IMR-90 (cell line): ENCODE results near the gene FUT6. TPM values are rescaled to one million over a fixed set of nuclear protein-coding genes. Genes with fewer than 3 reads are reported as not detected.
A peak's percentile ranks its signal among the peaks of the same experiment; 100 is the strongest.

Experiments used
- ATAC-seq: fragments of 200-7000 bp; cut with Tn5 transposase; 2 replicates; pipeline ENCODE4 v1.9.1; 2020; ENCODE audit warnings: low read depth, mild to moderate bottlenecking, moderate library complexity
- Bru-seq: library from RNA; stranded (reverse); fragments of 400-500 nt; gene quantifications from one replicate; lab custom pipeline; 2021; lab: Mats Ljungman, UMichigan
- BruChase-seq, 2 experiments: library from RNA; stranded (reverse); fragments of 400-500 nt; gene quantifications; one replicate each; lab custom pipeline; 2021; lab: Mats Ljungman, UMichigan
- BruUV-seq: library from RNA; stranded (reverse); fragments of 400-500 nt; replicated peaks from 2 replicates; lab custom pipeline; 2021; lab: Mats Ljungman, UMichigan
- CTCF ChIA-PET: fragments of 300-600 bp; formaldehyde crosslinking; extraction: SDS; loops from one replicate; lab custom pipeline; 2021; ENCODE audit warnings: antibody characterized with exemption; lab: Yijun Ruan, JAX
- POLR2A ChIA-PET: fragments of 300-600 bp; sonication (Branson Sonifier 250); formaldehyde crosslinking; loops from one replicate; lab custom pipeline; 2022; ENCODE audit warnings: antibody characterized with exemption; ENCODE audit not compliant: unreplicated experiment; lab: Charles Lee
- DNase-seq: peaks from one replicate; pipeline ENCODE4 v3.0.0; 2013
- H2AFZ ChIP-seq: replicated peaks from 2 replicates; pipeline ENCODE3; 2013; ENCODE audit warnings: low read length, mild to moderate bottlenecking; ENCODE audit not compliant: poor library complexity
- H2AK5ac ChIP-seq: 2 replicates; pipeline ENCODE4 v1.6.1; 2013; ENCODE audit warnings: low read depth, low read length, inconsistent platforms
- H2AK9ac ChIP-seq: replicated peaks from 2 replicates; pipeline ENCODE3; 2013; ENCODE audit warnings: mild to moderate bottlenecking, low read depth, low read length, moderate library complexity; ENCODE audit not compliant: poor library complexity
- H2BK120ac ChIP-seq: 2 replicates; pipeline ENCODE4 v1.6.1; 2013; ENCODE audit warnings: low read depth, low read length, inconsistent platforms
- H2BK15ac ChIP-seq: 3 replicates; pipeline ENCODE4 v1.6.1; 2013; ENCODE audit warnings: low read depth, low read length, inconsistent platforms
- H2BK20ac ChIP-seq: 2 replicates; pipeline ENCODE4 v1.6.1; 2013; ENCODE audit warnings: low read depth, mild to moderate bottlenecking, inconsistent platforms, low read length, moderate library complexity
- H2BK5ac ChIP-seq: 2 replicates; pipeline ENCODE4 v1.6.1; 2013; ENCODE audit warnings: mild to moderate bottlenecking, low read depth, low read length, inconsistent platforms; ENCODE audit not compliant: poor library complexity, severe bottlenecking
- H3K14ac ChIP-seq: replicated peaks from 2 replicates; pipeline ENCODE4 v1.6.1; 2013; ENCODE audit warnings: low read depth, low read length, inconsistent platforms
- H3K18ac ChIP-seq: 2 replicates; pipeline ENCODE4 v1.6.1; 2013; ENCODE audit warnings: low read depth, low read length, control low read depth
- H3K23ac ChIP-seq: 2 replicates; pipeline ENCODE4 v1.6.1; 2013; ENCODE audit warnings: low read depth, low read length, inconsistent platforms
- H3K27ac ChIP-seq: 2 replicates; pipeline ENCODE4 v1.5.1; 2013; ENCODE audit warnings: mild to moderate bottlenecking, control low read depth, low read length; ENCODE audit not compliant: insufficient read depth
- H3K27me3 ChIP-seq: 2 replicates; pipeline ENCODE4 v1.6.1; 2013; ENCODE audit warnings: low read length; ENCODE audit not compliant: control insufficient read depth, insufficient read depth
- H3K36me3 ChIP-seq: 2 replicates; pipeline ENCODE4 v1.6.1; 2013; ENCODE audit warnings: low read length, mixed read lengths; ENCODE audit not compliant: control insufficient read depth, insufficient read depth
- H3K4ac ChIP-seq: 2 replicates; pipeline ENCODE4 v1.6.1; 2013; ENCODE audit warnings: low read depth, low read length, inconsistent platforms
- H3K4me1 ChIP-seq: 2 replicates; pipeline ENCODE4 v1.6.1; 2013; ENCODE audit warnings: low read length, mixed read lengths; ENCODE audit not compliant: control insufficient read depth, insufficient read depth
- H3K4me2 ChIP-seq: 2 replicates; pipeline ENCODE4 v1.6.1; 2013; ENCODE audit warnings: low read depth, mild to moderate bottlenecking, control low read depth, low read length, moderate library complexity
- H3K4me3 ChIP-seq: 2 replicates; pipeline ENCODE4 v1.5.1; 2013; ENCODE audit warnings: low read depth, mild to moderate bottlenecking, control low read depth, low read length, moderate library complexity; ENCODE audit not compliant: insufficient read depth
- H3K56ac ChIP-seq: 2 replicates; pipeline ENCODE4 v1.6.1; 2013; ENCODE audit warnings: low read length, inconsistent platforms; ENCODE audit not compliant: insufficient read depth; ENCODE audit errors: extremely low read depth
- H3K79me1 ChIP-seq, 2 experiments: 2 replicates each; pipeline ENCODE4 v1.6.1; 2013; ENCODE audit warnings: low read length in 2 of 2, inconsistent platforms in 1 of 2, low read depth in 1 of 2
- H3K9ac ChIP-seq: 2 replicates; pipeline ENCODE4 v1.6.1; 2013; ENCODE audit warnings: low read depth, low read length, control low read depth
- H3K9me1 ChIP-seq: 2 replicates; pipeline ENCODE4 v1.6.1; 2013; ENCODE audit warnings: low read length, inconsistent platforms; ENCODE audit not compliant: insufficient read depth
- H3K9me3 ChIP-seq: 2 replicates; pipeline ENCODE4 v1.6.1; 2013; ENCODE audit warnings: low read length; ENCODE audit not compliant: control insufficient read depth, insufficient read depth
- H4K20me1 ChIP-seq: 2 replicates; pipeline ENCODE4 v1.6.1; 2013; ENCODE audit warnings: low read length, inconsistent platforms; ENCODE audit not compliant: insufficient read depth
- H4K5ac ChIP-seq: 2 replicates; pipeline ENCODE4 v1.6.1; 2013; ENCODE audit warnings: mild to moderate bottlenecking, low read depth, low read length, control low read depth
- H4K8ac ChIP-seq, 2 experiments: 2 replicates each; pipeline ENCODE4 v1.6.1; 2013; ENCODE audit warnings: low read depth in 2 of 2, low read length in 2 of 2, control low read depth in 1 of 2, inconsistent platforms in 1 of 2
- H4K91ac ChIP-seq: 2 replicates; pipeline ENCODE4 v1.6.1; 2013; ENCODE audit warnings: low read depth, low read length, inconsistent platforms; ENCODE audit not compliant: insufficient read depth
- BHLHE40 ChIP-seq: fragments of 150-350 bp; IDR thresholded peaks from 2 replicates; pipeline ENCODE4 v1.6.1; 2016; ENCODE audit warnings: mild to moderate bottlenecking, low read depth, low read length
- CEBPB ChIP-seq: IDR thresholded peaks from 2 replicates; pipeline ENCODE4 v1.6.1; 2012; ENCODE audit warnings: low read depth, low read length, improper control_type of control experiment
- MAZ ChIP-seq: IDR thresholded peaks from 2 replicates; pipeline ENCODE4 v1.6.1; 2012; ENCODE audit warnings: low read depth, mild to moderate bottlenecking, low read length, improper control_type of control experiment, moderate library complexity, borderline replicate concordance
- MXI1 ChIP-seq: IDR thresholded peaks from 2 replicates; pipeline ENCODE4 v1.6.1; 2012; ENCODE audit warnings: low read depth, mild to moderate bottlenecking, low read length, moderate library complexity, borderline replicate concordance
- POLR2A ChIP-seq: IDR thresholded peaks from 2 replicates; pipeline ENCODE4 v1.6.1; 2012; ENCODE audit warnings: mild to moderate bottlenecking, low read depth, low read length
- RCOR1 ChIP-seq: IDR thresholded peaks from 2 replicates; pipeline ENCODE4 v1.6.1; 2012; ENCODE audit warnings: mild to moderate bottlenecking, low read length, improper control_type of control experiment; ENCODE audit not compliant: insufficient replicate concordance
- RFX5 ChIP-seq: IDR thresholded peaks from 2 replicates; pipeline ENCODE4 v1.8.0; 2012; ENCODE audit warnings: low read depth, mild to moderate bottlenecking, low read length, moderate library complexity
- SMC3 ChIP-seq: fragments of 150-350 bp; IDR thresholded peaks from 2 replicates; pipeline ENCODE4 v1.6.1; 2016; ENCODE audit warnings: low read depth, mild to moderate bottlenecking, antibody characterized with exemption, low read length, moderate library complexity
- WGBS, 2 experiments: methylation state at CpG; one replicate each; pipeline versions ENCODE4 v1.1.5 to v1.1.7; 2013; ENCODE audit warnings: missing lambda C conversion rate in 2 of 2; ENCODE audit not compliant: insufficient read length in 1 of 2; ENCODE audit errors: extremely low coverage in 2 of 2; 5-methylcytosine and 5-hydroxymethylcytosine counted together
- dilution Hi-C: fragments of 300-500 bp; cut with HindIII; formaldehyde crosslinking; loops from one replicate; pipeline ENCODE4 v1.14.3; 2018; ENCODE audit warnings: low sequenced_read_pairs; ENCODE audit not compliant: unreplicated experiment
- in situ Hi-C: fragments of 300-500 bp; cut with MboI; formaldehyde crosslinking; loops from 3 replicates; pipeline ENCODE4 v1.14.3; 2019; ENCODE audit warnings: low sequenced_read_pairs, inconsistent platforms, mixed read lengths
- intact Hi-C: fragments of 100-400 bp; cut with micrococcal nuclease; formaldehyde crosslinking; loops from 2 replicates; pipeline ENCODE4 v1.10.0; 2022
- long read RNA-seq: library from polyadenylated mRNA; unstranded; transcript quantifications from one replicate; pipeline ENCODE4 v2.0.0, GENCODE V29; 2021; ENCODE audit not compliant: unreplicated experiment
- polyA plus RNA-seq, 3 experiments: library from polyadenylated mRNA; depleted of rRNA; stranded (reverse); fragments of >200 nt; gene quantifications; 2 replicates each; pipeline ENCODE4 v1.2.3, GENCODE V29; 2012; ENCODE audit warnings: low replicate concordance in 1 of 3
- total RNA-seq: library from RNA; depleted of rRNA; stranded (reverse); fragments of >200 nt; gene quantifications from 2 replicates; pipeline ENCODE4 v1.2.3, GENCODE V29; 2012; rRNA removed
- TF ChIP-seq, protein P1 (sequence below): fragments of 150-350 bp; IDR thresholded peaks from 2 replicates; pipeline ENCODE4 v1.6.1; 2017; ENCODE audit warnings: mild to moderate bottlenecking, antibody characterized with exemption, low read length, low read depth
- TF ChIP-seq, protein P2 (sequence below): fragments of 150-350 bp; IDR thresholded peaks from 2 replicates; pipeline ENCODE4 v1.6.1; 2016; ENCODE audit warnings: low read depth, mild to moderate bottlenecking, low read length, moderate library complexity, borderline replicate concordance

FUT6 gene, protein sequence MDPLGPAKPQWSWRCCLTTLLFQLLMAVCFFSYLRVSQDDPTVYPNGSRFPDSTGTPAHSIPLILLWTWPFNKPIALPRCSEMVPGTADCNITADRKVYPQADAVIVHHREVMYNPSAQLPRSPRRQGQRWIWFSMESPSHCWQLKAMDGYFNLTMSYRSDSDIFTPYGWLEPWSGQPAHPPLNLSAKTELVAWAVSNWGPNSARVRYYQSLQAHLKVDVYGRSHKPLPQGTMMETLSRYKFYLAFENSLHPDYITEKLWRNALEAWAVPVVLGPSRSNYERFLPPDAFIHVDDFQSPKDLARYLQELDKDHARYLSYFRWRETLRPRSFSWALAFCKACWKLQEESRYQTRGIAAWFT
- total RNA-seq (not detected in 2 replicates), polyA plus RNA-seq (2012; rRNA removed) (not detected in 2 replicates), Bru-seq, nascent RNA (percentile 8 among the genes with signal in this experiment), BruChase-seq, experiment 1, labeled RNA remaining after a 6-hour chase (percentile 12 among the genes with signal in this experiment), BruChase-seq, experiment 2, labeled RNA remaining after a 2-hour chase (not detected)
- not detected in 2 replicates for polyA plus RNA-seq (2012; cell fraction: cytosol; rRNA removed)
- not detected in 2 replicates for polyA plus RNA-seq (2012; cell fraction: nucleus; rRNA removed; ENCODE audit: low replicate concordance)
- long read RNA-seq = 0 reads

DNA sequence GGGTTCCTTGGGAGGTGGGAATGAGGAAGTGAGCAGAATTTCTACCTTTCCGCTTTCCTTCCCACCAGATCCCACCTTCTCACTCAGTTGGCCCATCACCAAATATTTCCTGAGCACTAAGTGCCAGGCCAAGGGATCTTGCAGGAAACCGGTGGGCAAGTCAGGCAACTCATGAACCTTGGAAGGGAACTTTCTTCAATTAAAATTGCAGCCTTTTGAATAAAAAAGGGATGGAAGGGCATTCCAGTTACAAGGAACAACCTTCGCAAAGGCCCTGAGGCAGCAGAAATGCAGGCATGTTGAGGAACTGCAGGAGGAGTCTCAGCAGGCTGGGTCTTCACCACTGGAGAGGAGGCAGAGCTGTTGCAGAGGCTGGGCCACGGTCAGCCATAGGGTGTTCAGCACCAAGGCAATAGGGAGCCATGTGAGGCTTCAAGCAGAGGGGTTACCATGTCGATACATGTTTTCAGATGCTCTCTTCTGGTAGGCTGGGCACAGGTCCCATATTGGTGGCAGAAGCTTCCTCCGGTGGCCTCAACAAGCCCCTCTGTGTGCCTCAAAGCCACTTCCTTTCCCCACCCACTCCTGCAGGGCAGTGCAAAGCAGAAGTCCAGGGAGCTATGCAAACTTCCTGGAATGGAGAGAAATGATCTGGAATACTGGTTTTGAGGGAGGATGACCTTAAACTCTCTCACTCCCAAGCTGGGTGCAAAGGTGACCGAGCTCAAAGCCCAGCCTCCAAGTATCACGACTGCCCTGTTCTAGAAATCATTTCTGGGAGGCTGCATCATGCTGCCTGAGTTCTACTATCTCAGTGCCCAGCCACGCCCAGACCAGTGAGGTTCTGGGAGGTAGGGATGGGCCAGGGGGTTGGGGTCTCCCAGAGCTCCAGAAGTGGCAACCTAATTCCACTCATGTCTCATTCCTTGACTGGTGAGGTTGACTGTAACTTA is at the start of gene FUT6:
Gene FUT6, minus strand, starts transcription at position 638 of the 953 bp plus-strand sequence. CDS start 7,135 bp downstream, outside the sequence.
- Histone ChIP-seq H3K56ac (no peak within 1 kb of the TSS), H3K27me3 (peaks cover 9% of the 10 kb centered on the region; the same call in 1 of the 2 replicates), H3K36me3 (no peaks in the 10 kb centered on the region), H3K4ac (no peak within 1 kb of the TSS), H3K23ac (no peak within 1 kb of the TSS), H2BK5ac (no peak within 1 kb of the TSS), H4K8ac (no peak within 1 kb of the TSS), H3K4me2 (no peak within 1 kb of the TSS), H4K5ac (no peak within 1 kb of the TSS), H2BK20ac (no peak within 1 kb of the TSS), H3K18ac (no peak within 1 kb of the TSS), H2BK120ac (no peak within 1 kb of the TSS), H2AFZ (no peak within 1 kb of the TSS), H3K9me1 (no peaks in the 10 kb centered on the region), H2AK9ac (no peak within 1 kb of the TSS), H3K9me3 (no peaks in the 10 kb centered on the region), H2AK5ac (no peak within 1 kb of the TSS), H3K27ac (no peak within 1 kb of the TSS), H4K91ac (no peak within 1 kb of the TSS), H2BK15ac (no peak within 1 kb of the TSS), H3K4me1 (no peaks in the 10 kb centered on the region), H3K14ac (no peak within 1 kb of the TSS), H3K4me3 (no peak within 1 kb of the TSS), H3K9ac (no peak within 1 kb of the TSS), H3K79me1 (no peaks in the 10 kb centered on the region), H4K20me1 (no peaks in the 10 kb centered on the region)
- BruUV-seq = no TSS peak
- in situ Hi-C loops (no loop called here), dilution Hi-C loops (no loop called here), intact Hi-C loops (no loop called here)
- WGBS, 2 experiments = 80% methylated on average over 3 of the region's 9 CpGs; no CpG with 5 or more reads in 1 of the 2 experiments
- POLR2A ChIA-PET = interaction anchor here (0.5 kb wide), 1 partner anchor 17 kb away, joined by 3 read pairs; no protein-coding TSS in a partner anchor
- DNase-seq (no peak), ATAC-seq (no peak)
- CTCF ChIA-PET = interaction anchor here (0.5 kb wide), 1 partner anchor 31 kb away, joined by 7 read pairs; no protein-coding TSS in a partner anchor
- TF ChIP-seq POLR2A (no peak), MXI1 (no peak), SMC3 (no peak), MAZ (no peak), CEBPB (no peak), BHLHE40 (no peak), RFX5 (no peak), RCOR1 (no peak)
- TF ChIP-seq, protein P1, sequence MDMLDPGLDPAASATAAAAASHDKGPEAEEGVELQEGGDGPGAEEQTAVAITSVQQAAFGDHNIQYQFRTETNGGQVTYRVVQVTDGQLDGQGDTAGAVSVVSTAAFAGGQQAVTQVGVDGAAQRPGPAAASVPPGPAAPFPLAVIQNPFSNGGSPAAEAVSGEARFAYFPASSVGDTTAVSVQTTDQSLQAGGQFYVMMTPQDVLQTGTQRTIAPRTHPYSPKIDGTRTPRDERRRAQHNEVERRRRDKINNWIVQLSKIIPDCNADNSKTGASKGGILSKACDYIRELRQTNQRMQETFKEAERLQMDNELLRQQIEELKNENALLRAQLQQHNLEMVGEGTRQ = no peak
- TF ChIP-seq, protein P2, sequence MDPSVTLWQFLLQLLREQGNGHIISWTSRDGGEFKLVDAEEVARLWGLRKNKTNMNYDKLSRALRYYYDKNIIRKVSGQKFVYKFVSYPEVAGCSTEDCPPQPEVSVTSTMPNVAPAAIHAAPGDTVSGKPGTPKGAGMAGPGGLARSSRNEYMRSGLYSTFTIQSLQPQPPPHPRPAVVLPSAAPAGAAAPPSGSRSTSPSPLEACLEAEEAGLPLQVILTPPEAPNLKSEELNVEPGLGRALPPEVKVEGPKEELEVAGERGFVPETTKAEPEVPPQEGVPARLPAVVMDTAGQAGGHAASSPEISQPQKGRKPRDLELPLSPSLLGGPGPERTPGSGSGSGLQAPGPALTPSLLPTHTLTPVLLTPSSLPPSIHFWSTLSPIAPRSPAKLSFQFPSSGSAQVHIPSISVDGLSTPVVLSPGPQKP = no peak
